Neural crest cell (in vitro differentiated cells): ENCODE measurements around the gene IRX5. TPM values are rescaled to one million over a fixed set of nuclear protein-coding genes. Genes with fewer than 3 reads are reported as not detected.

ENCODE experiments used
- DNase-seq: peaks from one replicate; pipeline ENCODE4 v3.0.0; 2021; ENCODE audit warnings: low read depth, mixed read lengths, low spot score
- H3K27ac Mint-ChIP-seq: one replicate; pipeline ENCODE4 v1.8.0; 2021; ENCODE audit warnings: mild to moderate bottlenecking, mixed read lengths; ENCODE audit not compliant: unreplicated experiment
- H3K27me3 Mint-ChIP-seq: 2 replicates; pipeline ENCODE4 v1.8.0; 2021; ENCODE audit warnings: low read depth, mild to moderate bottlenecking, mixed read lengths
- H3K36me3 Mint-ChIP-seq: 2 replicates; pipeline ENCODE4 v1.8.0; 2021; ENCODE audit warnings: low read depth, mild to moderate bottlenecking, mixed read lengths
- H3K4me1 Mint-ChIP-seq: 2 replicates; pipeline ENCODE4 v1.8.0; 2021; ENCODE audit warnings: mixed read lengths
- H3K4me3 Mint-ChIP-seq: one replicate; pipeline ENCODE4 v1.8.0; 2021; ENCODE audit warnings: mild to moderate bottlenecking, mixed read lengths
- H3K9me3 Mint-ChIP-seq: 2 replicates; pipeline ENCODE4 v1.8.0; 2021; ENCODE audit warnings: mixed read lengths
- long read RNA-seq: library from polyadenylated mRNA; unstranded; transcript quantifications from one replicate; pipeline ENCODE4 v2.0.0, GENCODE V29; 2020
- total RNA-seq: library from RNA; stranded (reverse); gene quantifications from 2 replicates; pipeline ENCODE4 v1.2.1, GENCODE V29; 2021
- TF ChIP-seq, protein P1 (sequence below): fragments of 200-600 bp; sonication (generic); conservative IDR thresholded peaks from 2 replicates; pipeline ENCODE4 v1.5.0; 2021; ENCODE audit warnings: antibody characterized with exemption, mild to moderate bottlenecking

Gene IRX5
- total RNA-seq = 12.7 and 14.9 TPM in 2 replicates
- long read RNA-seq = 0 reads

DNA sequence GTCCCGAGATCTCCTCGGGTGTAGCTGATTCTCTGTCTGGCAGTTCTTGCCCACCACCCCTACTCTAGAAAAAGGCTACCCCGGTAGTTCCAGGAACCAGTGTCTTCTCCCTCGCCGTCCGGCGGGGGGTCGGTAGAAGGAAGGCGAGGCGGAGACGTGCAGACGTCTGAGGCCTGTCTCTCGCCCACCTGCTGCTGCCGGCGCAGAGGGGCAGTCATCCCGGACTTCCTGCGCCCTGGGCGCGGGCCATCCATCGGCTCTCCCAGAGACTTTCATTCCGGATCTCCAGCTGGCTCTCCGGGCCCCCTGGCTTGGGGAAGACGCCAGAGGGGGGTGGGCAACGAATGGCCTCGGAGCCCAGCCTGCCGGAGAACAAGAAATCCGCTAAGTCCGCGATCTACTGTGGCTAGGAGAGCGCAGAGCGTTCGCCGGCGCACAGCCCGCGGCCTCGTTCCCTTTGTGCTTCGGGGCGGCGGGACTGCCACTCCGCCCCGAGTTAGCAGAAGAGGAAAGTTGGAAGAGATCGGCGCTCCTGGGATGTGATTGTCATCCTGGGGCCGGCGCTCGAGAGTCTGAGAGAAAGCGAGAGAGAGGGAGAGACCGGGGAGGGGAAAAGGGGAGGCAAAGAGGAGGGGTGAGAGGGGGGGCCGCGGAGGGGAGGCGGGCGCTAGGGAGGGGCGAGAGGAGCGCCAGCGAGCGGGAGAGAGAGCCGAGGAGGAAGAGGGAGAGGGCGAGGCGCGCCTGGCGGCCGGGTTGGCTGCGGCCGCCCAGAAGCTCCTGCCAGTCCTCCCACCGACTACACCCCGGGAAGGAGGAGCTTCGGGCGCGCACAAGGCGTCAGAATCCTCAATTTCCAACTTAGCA, at the start of gene IRX5:
TSS of gene IRX5 (plus strand) at position 861 of the 864 bp plus-strand sequence. CDS start 334 bp downstream, outside the sequence.
- H3K27me3 Mint-ChIP-seq = peaks cover 71% of the 10 kb centered on the region
- TF ChIP-seq, protein P1, sequence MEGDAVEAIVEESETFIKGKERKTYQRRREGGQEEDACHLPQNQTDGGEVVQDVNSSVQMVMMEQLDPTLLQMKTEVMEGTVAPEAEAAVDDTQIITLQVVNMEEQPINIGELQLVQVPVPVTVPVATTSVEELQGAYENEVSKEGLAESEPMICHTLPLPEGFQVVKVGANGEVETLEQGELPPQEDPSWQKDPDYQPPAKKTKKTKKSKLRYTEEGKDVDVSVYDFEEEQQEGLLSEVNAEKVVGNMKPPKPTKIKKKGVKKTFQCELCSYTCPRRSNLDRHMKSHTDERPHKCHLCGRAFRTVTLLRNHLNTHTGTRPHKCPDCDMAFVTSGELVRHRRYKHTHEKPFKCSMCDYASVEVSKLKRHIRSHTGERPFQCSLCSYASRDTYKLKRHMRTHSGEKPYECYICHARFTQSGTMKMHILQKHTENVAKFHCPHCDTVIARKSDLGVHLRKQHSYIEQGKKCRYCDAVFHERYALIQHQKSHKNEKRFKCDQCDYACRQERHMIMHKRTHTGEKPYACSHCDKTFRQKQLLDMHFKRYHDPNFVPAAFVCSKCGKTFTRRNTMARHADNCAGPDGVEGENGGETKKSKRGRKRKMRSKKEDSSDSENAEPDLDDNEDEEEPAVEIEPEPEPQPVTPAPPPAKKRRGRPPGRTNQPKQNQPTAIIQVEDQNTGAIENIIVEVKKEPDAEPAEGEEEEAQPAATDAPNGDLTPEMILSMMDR = peak; percentile 50
- H3K4me3 Mint-ChIP-seq = peak within 1 kb of the TSS; percentile 92
- H3K36me3 Mint-ChIP-seq = peaks cover 13% of the 10 kb centered on the region
- DNase-seq = peak; percentile 77
- H3K9me3 Mint-ChIP-seq = no peaks in the 10 kb centered on the region
- peak within 1 kb of the TSS; percentile 95 for H3K27ac Mint-ChIP-seq
- H3K4me1 Mint-ChIP-seq = peaks cover 55% of the 10 kb centered on the region

DNA sequence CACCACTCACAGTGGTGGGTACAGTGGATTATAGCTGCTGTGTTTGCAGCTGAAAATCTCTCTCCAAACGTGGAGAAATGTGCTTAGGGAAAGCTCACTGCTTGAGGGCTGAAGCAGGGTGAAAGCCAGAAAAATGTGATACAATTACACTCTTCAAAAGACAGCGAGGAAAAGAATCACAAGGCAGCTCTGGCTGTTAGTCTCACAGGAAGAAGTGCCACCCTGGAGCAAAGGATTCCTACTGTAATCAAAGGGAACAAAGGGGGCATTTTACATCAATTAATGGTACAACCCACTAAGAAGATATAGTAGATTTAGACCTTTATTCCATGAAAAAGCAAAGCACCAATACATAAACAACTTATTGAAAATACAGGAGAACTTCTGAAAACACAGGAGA, 48.1 kb upstream of the IRX5 start:
- no peak overlapping the region for H3K4me3 Mint-ChIP-seq
- peaks cover 6% of the 10 kb centered on the region for H3K36me3 Mint-ChIP-seq

DNA sequence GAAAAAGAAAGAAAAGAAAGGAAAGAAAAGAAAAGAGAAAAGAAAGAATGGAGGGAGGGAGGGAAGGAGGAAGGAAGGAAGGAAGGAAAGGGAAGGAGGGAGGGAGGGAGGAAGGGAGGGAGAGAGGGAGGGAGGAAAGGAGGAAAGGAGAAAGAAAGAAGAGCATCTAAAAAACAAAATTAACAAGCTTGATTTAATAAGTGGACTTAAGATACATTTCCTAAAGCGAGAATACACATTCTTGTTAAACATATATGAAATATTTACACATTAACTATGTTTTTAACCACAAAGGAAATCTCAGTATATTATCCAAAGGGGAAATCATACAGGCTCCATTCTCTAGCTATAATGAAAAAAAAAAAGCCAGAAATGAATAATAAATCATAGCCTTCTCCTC, 47.3 kb upstream of the IRX5 start:
- Mint-ChIP-seq H3K36me3 (peaks cover 6% of the 10 kb centered on the region), H3K4me1 (no peaks in the 10 kb centered on the region), H3K27me3 (no peaks in the 10 kb centered on the region), H3K4me3 (no peak overlapping the region), H3K9me3 (peaks cover 3% of the 10 kb centered on the region), H3K27ac (no peak overlapping the region)
- DNase-seq = no peak
- TF ChIP-seq, protein P1 = no peak

More for the DNA sequence above, 48.1 kb upstream of the IRX5 start:
- Mint-ChIP-seq H3K27ac (peak overlapping the region; percentile 71), H3K27me3 (no peaks in the 10 kb centered on the region), H3K4me1 (no peaks in the 10 kb centered on the region), H3K9me3 (peaks cover 3% of the 10 kb centered on the region)
- TF ChIP-seq, protein P1 = no peak
- DNase-seq = no peak

DNA sequence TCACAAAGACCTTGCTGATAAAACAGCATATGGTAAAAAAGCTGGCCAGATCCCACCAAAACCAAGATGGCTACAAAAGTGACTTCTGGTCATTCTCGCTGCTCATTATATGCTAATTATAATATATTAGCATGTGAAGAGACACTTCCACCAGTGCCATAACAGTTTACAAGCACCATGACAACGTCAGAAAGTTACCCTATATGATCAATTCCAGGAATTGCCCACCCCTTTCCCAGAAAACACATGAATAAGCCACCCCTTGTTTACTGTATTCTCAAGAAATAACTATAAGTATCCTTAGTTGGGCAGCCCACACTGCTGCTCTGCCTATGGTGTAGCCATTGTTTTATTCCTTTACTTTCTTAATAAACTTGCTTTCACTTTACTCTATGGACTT, 44.6 kb upstream of the IRX5 start:
- TF ChIP-seq, protein P1 = no peak
- H3K4me3 Mint-ChIP-seq = no peak overlapping the region
- DNase-seq = no peak
- H3K36me3 Mint-ChIP-seq = peaks cover 6% of the 10 kb centered on the region
- H3K9me3 Mint-ChIP-seq = peaks cover 3% of the 10 kb centered on the region
- H3K4me1 Mint-ChIP-seq = no peaks in the 10 kb centered on the region
- no peaks in the 10 kb centered on the region for H3K27me3 Mint-ChIP-seq
- no peak overlapping the region for H3K27ac Mint-ChIP-seq

DNA sequence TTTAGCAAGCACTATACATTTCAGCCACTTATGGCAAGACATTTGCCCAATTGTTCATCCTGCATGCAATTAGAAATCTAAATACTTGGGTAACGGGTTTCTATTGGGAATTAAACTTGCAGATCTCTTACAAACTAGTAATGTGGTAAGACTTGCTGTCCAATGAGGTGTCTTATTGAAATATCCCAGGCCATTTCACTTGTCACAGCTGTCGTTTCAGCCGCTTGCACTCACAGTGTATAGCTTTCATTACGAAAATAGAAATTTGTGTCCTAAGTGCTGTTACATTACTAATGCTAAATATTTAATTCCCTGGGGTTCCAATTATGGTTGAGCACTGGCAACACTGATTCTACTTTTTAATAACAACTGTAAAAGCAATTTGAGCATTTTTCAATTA, 40.3 kb upstream of the IRX5 start:
- TF ChIP-seq, protein P1 = no peak
- no peaks in the 10 kb centered on the region for H3K4me1 Mint-ChIP-seq
- peaks cover 6% of the 10 kb centered on the region for H3K36me3 Mint-ChIP-seq

More for the DNA sequence above, 40.3 kb upstream of the IRX5 start:
- H3K9me3 Mint-ChIP-seq = no peaks in the 10 kb centered on the region
- DNase-seq = no peak
- no peak overlapping the region for H3K4me3 Mint-ChIP-seq
- no peaks in the 10 kb centered on the region for H3K27me3 Mint-ChIP-seq
- no peak overlapping the region for H3K27ac Mint-ChIP-seq
